GM18511 (cell line): ENCODE data around the gene ZDHHC14.
"Not testable (repeated sequence)": the region's sequence is repeated elsewhere in the genome, so short reads cannot be mapped to it uniquely, and the experiment has no call there.

Source experiments
- ATAC-seq: cut with Tn5 transposase; IDR thresholded peaks from one replicate; pipeline ENCODE4 v1.9.1; 2021; ENCODE audit warnings: mild to moderate bottlenecking, moderate library complexity; ENCODE audit not compliant: unreplicated experiment

The ZDHHC14 gene

DNA sequence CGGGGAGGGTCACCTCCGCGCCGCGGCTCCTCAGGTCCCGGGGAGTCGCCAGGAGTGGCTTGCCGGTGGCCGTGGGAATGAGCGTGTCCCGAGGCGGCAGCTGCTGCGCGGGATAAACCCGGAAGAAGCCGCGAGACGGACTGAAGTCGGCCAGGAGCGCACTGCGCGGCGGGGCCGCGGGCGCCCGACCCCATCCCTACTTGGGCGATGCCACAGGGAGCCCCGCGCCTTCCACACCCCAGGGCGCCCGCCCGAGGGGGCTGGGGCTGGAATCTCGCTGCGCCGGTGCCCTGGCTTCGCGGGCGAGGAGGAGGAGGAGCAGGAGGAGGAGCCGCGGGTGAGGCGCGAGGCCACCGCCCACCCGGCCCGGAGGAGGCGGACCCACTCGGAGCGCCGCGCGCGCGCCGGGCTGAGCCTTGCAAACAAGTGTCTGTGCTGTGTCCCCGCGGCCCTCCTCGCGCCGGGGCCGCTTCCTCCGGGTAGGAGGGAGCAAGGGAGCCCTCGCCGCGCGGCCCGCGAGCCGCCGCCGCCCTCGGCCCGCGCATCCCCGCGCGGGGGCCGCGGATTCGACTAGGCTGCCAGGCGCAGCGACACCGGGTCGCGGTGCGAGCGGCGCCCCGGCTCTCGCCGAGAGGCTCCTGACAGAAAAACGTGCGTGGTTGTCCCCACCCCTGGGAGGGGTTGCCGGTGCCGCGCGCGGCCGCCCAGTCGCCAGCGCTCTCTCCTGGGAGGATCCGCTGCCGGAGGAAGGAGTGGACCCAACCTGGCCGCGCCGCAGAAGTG is at the start of gene ZDHHC14:
Gene ZDHHC14, plus strand, starts transcription at position 412 of the 783 bp plus-strand sequence.
- ATAC-seq = peak; percentile 79

DNA sequence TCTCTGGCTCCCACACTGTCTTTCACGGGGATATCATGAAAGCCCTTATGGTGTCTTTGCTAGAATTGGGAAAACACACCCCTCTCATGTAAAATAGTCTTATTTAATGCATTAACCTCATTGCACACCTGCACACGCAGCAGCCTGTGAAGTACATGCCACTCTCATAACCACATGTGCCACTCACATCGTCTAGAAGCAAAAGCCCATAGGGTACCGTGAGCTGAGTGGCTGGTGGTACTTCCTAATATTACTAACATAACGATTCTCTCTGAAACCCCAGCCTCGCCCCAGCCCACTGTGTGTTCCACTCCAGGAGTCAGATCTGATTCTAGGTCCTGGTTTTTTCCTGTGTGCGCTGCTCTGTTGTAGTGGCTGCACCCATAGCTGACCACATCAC is 48.2 kb upstream of the ZDHHC14 start:
- no peak for ATAC-seq

DNA sequence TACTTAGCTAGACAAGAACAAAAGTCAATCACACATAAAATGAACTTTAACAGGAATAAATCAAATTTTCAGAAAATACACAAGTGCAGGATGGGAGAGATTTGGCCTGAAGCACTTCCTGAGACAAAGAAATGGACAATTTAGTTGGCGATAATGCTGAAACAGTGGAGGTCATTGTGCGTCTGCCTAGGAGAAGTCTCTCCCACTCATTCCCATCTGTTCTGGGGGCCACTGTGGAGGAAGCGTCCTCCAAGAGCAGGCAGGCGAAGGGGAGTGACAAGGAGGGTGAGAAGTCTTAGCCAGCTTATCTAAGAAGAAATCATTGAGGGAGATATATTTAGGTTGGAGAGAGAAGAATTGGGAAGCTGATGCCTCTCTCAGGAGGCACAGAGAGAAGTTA is 47.5 kb upstream of the ZDHHC14 start:
- ATAC-seq = no peak

DNA sequence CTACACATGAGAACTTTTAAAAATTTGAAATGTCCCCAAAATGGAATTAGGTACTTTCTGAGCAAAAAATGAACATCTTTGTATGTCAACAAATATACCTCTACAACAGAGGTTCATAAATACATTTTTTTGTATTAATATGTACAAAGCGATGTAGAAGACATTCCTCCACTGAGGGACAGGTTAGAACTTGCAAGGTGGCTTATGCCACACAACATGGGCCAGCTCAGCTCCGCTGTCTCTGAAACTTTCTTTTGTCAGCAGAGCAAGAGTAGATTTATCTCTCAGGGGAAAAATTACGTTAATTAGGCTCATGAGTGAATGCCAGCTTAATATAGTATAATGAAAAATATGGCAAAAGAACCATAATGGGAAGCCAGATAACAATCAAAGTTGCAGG is 47.0 kb upstream of the ZDHHC14 start:
- no peak for ATAC-seq

DNA sequence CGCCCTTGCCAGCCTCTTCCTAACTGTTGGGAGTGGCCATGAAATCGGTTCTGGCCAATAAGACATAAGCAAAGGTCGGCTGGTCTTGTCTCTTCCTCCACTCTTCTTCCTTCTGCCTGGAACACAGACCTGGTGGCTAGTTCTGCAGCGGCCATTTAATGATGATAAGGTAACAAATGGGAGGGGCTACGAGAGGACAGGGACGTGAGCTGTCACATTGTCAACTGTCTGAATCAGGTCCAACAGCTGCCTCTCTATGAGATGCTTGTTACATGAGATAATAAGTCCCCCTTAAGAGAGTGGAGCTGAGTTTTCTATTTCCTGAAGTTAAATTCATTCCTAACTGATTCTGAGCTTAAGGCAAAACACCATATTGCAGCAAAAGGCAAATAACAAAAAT is 45.2 kb upstream of the ZDHHC14 start:
- ATAC-seq = no peak

DNA sequence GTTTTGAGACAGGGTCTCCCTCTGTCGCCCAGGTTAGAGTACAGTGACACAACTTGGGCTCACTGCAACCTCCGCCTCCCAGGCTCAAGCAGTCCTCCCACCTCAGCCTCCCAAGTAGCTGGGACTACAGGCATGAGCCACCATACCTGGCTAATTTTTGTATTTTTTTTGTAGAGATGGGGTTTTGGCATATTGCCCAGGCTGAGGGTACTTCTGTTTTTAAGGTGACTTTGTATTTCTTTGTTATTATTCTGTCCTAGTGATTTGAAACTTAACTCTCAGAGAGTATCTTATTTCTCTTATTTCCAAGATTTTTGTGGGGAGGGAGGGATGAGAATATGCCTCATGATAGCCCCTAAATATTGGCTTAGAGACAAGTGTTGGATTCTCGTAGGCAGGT is 43.7 kb upstream of the ZDHHC14 start:
- not testable (repeated sequence) for ATAC-seq

DNA sequence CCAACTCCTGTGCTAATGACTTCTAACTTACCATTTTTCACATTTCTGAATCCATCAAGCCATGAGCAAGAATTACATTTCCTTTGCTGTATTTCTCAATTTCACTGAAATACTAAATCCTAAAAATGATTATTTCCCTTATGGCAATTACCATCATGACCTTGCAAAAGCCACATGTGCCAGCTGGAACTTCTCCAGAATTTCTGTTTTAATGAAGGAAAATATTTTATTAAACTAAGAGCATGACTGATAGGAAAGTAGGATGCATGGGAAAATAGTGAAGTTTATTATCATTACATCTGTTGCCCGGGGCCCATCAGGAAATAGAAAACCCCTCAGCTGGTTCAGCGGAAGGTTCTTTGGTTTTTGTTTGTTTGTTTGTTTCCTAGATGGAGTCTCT is 43.2 kb upstream of the ZDHHC14 start:
- no peak for ATAC-seq

DNA sequence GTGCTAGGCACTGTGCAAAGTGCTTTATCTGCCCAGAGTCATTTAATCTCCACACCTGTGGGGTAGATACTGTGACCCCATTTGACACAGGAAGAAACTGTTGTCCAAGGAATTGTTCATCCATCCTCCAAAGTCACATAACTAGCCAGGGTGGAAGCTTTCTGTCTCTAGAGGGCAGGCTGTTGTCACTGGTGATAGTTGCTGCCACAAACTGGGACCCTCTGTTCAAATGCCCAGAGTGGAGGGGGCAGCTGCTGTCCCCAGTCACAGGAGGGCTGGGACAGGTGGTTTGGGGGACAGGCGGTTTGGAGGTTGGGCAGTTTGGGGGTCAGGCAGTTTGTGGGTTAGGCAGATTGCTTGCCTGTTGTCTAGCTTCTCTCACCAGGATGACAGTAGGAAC is 41.6 kb upstream of the ZDHHC14 start:
- no peak for ATAC-seq

DNA sequence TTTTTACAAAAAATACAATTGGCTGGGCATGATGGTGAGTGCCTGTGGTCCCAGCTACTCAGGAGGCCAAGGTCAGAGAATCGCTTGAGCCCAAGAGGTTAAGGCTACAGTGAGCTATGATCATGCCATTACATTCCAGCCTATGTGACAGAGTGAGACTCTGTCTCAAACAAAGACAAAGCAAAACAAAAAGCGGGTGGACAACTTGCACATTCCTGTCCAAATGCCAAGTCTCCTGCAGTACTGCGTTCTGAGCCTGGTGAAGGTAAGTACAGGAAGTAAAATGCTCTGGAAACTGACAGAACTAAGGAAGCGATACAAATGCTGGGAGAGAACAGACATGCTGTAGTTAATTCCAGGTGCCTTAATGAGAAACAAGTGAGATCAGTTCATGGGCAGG is 37.3 kb upstream of the ZDHHC14 start:
- no peak for ATAC-seq

DNA sequence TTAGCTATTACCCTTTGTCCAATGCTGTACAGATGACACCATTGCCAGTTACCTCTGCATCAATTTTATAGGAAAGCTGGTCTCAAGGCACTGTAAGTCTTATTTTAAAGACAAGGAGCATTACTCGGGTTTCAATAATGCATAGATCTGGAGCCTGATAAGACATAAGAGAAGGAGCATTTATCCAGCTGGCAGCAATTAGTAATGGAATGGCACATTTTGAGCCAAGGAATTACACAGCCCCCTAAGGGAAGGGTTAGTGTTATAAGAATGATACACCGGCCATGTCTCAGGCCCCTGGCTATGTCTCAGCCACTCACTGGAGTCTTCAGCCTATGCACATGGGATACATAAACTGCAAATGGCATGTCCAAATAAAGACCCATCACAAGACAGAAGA is 34.6 kb upstream of the ZDHHC14 start:
- ATAC-seq = no peak

DNA sequence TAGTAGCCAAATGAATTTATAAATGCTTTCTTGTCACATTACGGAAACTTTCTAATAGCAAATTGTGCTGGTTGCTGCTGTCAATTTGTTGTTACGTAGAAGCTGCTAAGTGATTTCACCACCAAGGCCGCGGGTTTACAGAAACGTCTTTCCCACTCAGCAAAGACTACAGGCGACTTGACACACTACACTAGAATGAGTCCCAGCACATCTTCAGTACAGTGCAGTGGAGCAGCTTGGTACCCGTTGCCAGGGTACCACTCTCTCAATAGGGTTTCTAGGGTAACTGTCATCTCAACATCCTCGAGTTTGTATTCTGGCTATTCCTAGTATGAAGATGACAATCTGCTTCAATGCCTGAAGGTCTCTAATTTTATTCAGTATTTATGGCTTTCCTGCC is 22.7 kb upstream of the ZDHHC14 start:
- no peak for ATAC-seq

DNA sequence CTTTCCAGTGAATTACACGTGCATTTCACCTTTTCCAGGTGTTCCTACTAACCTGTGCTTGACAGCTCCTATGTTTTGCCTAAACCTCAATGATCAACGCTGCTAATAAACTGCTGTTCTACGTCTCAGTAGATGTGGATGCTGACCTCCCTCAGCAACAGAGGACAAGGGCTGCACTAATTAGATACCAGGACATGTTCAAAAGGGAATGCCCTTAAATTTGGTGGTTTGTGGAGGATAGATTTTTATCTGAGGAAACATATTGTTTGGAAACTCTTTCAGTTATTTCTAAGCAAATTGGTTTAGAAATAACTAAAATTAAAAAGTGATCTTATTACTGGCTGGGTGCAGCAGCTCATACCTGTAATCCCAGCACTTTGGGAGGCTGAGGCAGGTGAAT is 19.1 kb upstream of the ZDHHC14 start:
- no peak for ATAC-seq

DNA sequence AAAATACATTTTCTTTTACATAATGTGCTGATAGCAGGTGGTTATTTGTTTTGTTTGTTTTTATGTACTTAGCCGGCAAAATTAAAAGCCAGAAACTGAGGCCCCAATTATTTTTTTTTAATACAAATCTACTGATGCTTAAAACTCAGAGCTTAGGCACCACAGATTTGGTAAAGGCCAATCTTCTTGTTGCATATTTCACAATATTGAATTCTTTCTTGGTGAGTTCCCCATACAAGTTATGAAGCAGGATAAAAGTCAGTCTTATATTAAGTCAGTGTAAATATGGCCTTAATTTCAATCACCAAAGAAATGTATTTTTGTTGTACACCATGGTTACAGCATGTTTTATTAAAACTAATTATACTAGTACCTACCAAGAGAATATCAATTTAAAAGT is 16.3 kb upstream of the ZDHHC14 start:
- no peak for ATAC-seq

DNA sequence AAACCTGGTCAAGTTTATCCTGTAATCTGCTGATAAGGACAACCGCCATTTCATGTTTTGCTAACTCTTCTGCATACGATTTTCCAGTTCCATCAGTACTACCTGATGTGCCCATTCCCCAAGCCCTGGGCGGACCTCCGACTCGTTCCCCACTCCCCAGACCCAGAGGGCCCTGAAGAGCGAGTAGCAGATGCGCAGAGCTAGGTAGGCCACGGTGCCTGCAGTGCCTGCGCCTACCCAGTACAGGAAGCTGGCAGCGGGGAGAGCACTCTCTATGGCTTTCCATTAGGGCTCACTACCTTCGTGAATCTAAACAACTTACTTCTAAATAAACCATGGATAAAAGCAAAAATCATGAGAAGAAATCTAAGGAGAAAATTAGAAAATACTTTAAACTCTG is 14.3 kb upstream of the ZDHHC14 start:
- ATAC-seq = no peak

DNA sequence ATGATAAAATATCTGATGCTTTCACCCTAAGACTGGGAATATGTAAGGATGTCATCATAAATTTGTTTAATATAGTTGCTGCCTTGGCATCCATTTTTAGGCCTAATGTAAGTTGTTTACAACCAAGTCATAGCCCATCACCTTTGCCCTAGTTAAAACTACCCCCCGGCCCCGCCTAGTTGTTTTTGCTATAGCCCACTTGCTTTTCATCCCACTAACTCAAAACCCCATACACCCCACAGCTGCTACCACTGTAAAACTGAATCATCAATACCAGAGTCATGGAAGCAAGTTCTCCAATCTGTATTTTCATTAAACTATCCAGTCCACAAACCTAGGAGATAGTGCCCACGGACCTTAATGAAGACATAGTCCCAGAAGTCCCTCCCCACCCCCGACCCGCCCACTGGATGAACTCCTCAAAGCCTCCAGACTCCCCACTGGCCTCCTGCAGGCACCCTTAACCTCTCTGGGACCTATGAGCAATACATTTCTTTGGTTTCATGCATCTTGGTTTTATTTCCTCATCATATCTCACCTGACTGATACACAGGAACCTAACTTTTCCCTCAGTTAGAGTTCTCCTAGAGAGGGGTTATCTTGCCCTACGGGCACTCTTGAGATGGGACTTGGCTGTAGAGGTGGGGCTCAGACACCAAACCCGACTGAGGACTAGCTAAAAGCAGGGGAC is 12.5 kb upstream of the ZDHHC14 start:
- no peak for ATAC-seq

DNA sequence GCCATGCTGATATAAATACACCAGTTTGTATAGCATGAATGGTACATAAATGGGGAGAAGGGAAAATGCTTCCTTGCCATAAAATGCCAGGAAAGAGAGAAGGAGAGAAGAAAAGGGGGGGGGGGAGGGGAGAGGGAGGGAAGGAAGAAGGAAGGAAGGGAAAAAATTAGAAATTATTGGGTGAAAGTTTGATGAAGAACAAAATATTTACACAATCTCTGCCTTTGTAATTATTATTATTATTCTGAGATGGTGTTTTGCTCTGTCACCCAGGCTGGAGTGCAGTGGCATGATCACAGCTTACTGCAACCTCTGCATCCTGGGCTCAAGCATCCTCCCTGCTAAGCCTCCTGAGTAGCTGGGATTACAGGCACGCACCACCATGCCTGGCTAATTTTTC is 10.2 kb upstream of the ZDHHC14 start:
- no peak for ATAC-seq

DNA sequence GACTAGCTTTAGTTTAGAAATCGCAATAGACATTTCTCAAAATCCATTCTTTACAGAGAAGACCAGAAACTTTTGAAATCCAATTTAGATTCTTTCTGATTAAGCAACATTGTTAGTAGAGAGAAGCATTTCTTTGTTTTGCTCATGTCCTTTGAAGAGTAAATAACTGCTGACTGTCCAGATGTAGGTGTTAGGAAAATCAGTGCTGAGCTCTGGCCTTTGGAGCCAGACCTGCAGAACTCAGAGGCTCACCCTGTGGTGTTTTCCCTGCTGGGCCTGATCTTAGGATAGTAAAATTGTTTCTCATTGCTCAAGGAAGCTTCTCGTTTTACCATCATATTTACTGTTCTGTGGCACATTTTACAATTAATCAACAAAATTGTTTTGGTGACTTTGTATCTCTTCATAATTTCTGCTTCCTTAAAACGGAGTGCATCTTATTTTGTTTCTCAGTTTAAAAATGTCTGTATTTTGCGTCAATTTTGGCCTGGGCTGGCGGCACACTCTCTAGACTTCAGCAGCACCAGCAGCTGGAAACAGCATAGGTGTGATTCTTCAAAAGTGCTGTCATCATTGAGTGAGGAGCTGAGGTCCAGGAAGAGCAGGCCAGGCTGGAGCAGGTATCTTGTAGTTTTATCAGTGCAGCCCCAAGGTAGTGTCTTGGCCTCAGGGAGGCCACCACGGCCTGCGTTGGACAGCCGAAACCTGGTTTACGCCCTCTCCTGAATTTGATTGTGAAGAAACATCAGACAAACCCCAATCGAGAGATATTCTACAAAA is 8.3 kb upstream of the ZDHHC14 start:
- ATAC-seq = no peak

DNA sequence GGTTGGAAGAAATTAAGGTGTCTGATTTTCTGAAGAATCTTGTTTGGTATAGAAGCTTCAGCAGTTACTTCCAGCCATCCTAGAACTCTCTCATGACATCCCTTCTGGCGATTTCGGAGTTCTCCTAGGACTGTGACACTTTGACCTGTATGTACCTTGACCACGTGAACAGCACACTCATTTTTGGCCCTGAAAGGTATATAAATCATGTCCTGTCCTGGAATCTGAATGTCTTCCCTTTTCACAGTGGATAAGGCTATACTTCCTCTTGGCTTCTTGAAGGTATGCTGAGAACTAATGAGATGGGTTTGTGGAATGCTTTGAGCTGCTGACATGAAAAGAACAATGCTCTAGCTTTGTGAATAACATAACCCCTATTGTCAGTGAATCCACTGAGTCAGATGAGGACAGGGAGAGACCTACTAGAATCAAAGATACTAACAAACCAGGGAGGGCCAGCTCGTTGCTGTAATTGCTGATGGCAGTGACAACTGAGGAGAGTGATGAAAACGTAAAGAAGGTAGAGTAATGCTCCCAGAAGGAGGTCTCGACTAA is 6.0 kb upstream of the ZDHHC14 start:
- no peak for ATAC-seq

DNA sequence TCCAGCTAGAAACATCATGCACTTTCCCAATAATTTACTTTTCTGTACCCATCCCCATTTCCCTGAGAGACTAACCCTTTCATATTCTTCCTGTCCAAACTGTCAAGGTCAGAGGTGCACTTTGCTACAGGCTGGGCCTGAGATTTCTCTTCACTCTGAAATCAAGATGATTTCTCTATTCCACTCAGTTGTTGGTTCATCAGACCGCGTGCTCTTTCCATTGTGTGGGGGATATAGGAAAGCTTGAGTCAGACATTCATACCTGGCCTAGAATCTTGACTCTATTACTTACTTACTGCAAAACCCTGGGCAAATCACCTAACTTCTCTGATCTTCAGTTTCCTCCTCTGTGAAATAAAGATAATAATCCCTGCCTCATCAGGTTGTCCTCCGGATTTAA is 4.7 kb upstream of the ZDHHC14 start:
- no peak for ATAC-seq

DNA sequence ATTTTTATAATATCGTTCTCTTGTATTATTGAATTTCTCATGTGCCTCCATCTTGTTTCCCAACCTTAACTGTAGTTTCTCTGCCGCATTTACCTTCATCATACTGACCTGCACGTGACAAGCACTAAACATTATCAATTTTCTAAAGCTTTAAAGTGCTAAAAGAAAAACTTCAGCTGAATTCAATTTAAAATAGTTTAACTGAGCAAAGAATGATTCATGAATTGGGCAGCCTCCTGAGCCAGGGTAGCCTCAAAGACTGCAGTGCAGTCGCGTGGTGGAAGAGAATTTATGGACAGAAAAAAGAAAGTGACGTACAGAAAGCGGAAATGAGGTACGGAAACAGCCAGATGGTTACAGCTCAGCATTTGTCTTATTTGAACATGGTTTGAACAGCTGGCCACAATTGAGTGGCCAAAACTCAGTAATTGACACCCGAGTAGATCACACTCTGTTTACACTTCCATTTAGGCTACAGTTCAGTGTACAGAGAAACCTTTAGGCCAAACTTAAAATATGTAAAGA is 4.2 kb upstream of the ZDHHC14 start:
- no peak for ATAC-seq
